AG08396 (cell line): ENCODE data around the gene RALGDS.

Source experiments
- DNase-seq: peaks from one replicate; pipeline ENCODE4 v3.0.0; 2012; ENCODE audit warnings: low spot score, mixed read lengths

The RALGDS gene

DNA sequence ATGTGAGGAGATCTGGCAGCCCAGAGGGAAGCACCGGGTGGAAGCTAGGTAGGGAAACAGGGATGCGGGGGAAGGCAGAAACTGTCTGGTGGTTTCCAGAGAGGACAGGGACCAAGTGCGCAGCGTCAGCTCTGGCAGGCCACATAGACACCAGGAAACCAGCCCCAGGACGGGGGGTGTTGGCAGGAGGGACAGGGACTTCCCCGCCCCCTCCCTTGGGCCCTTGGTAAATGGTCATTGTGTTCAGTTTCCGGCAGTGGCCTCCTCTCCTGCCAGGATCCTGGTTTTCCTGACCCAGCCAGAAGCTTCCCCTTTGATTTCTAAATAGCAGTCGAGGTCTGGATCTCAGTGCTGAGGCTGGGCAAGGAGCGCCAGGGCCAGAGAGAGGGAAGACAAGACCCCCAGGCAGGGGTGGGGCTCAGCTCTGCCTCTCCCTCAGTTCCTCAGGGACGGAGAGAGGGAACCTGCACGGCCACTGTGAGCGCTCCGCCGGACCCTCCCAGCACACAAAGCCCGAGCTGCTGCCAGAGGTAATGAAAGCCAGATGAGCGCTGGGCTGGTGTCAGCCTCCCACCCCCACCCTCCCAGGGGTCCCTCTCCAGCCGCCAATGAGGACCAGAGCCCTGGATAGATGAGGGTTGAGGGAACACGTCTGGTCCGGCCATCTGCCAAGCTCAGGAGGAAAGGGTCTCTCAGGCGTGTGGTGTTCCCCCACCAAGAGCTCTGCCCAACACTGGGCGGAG lies 1.8 kb downstream of the RALGDS start:
- DNase-seq, result no peak

DNA sequence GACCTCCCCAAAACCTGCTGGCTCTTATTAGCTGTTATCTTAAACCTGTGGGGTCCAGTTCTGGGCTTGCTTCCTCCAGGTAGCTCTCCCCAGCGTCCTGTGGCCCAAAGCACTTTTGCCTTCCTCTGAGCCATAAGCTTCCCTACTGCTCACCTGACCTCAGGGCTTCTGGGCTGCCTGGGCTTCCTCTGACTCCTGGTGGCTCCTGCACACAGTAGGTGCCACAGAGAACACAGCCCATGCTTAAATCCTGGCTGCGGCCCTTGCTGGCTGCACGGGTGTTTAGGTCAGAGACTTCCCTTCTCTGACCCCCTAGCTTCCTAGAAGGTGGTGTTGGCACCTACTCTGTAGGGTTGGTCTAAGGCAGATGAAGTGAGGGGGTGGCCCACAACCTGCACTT lies 2.5 kb downstream of the RALGDS start:
- DNase-seq, result no peak

DNA sequence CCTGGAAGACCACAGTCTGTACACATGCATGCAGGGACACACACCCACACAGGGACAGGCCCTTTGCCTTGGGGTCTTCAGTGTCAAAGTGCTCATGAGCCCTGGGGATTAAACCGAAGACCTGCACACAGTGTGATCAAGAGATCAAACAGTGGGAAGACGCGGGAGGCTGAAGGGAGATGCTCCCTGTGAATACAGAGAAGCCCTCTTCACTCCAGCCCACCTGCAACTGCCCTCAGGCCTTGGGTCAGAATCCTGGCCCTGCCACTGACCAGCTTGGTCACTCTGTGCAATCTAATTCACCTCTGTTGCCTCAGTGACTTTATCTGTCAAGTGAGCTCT lies 2.9 kb downstream of the RALGDS start:
- no peak for DNase-seq

DNA sequence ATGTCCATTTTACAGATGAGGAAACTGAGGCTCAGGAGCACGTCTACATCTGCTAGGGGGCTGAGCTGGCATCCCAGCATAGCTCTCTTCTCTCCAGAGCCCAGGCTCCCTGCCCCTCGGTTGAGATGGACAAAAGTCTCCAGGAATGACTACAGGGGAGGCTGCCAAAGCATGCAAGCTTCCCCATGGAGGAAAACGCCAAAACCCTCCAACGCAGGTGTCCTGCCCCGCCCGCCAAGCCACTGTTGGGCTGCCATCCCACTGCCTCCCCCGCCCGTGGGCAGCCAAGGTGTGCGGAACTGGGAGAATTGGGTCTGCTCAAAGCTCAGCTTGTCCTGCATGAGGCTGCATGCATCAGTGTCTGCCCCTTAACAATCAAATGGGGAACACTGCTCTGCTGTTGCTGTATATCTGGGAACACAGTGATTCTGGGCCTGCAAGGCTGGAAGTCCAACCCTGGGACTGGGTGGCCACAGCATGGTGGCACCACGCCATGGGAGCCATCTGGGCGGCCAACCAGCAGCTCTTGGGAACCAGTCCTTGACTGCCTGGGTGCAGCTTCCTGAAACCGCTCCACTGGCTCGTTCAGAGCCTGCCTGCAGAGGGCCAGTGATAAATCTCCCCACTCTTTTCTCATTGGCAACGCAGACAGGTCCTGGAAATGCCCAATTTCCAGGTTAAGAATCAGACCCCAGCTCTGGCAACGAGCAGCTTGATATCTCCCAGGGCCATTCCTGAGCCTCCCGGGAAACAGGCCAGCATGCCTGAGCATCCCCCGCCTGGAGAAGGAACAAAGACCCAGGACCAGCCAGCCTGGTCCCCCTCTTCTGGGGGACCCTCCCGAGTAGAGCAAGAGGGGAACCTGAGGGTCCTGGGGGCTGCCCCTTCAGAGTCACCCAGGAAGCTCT lies 3.5 kb downstream of the RALGDS start:
- DNase-seq, result no peak

DNA sequence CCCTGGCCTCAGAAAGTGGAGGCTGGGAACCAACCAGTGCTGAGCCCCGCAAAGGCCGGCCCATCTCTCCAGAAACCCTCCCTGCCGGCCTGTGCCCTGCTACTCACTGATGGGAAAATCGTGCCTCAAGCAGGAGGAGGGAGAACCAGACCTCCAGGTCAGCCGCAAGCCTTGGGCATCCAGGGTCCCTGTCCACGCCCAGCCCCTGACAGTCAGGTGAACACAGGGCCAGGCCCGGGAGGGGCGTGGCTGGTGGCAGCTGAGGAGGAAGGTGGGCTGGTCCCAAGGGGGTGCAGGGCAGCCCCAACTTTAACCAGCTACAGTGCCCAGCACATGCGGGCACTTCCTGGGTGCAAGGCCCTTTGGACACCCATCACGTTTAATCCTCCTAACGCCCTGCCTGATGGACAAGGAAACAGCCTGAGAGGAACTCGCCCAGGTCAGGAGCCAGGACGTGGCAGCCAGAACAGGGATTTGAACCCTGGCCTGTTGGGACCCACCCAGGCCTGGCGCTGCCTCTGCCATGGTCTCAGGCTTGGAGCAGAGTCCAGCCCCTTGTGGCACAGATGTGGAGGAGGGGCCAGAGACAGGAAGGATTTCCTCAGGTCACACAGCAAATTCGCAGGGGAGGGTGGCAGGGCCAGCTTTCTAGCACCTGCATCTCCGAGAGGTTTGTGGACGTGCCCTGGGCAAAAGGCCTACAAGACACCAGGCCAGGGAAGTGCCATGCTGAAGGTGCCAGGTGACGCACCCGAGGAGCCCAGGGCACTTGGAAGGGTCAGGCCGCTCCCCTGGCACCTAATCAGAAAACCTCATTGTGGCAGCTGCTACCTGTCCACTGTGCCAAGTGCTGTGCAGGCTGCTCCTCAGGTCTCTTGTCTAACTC lies 4.5 kb downstream of the RALGDS start:
- DNase-seq, result no peak

DNA sequence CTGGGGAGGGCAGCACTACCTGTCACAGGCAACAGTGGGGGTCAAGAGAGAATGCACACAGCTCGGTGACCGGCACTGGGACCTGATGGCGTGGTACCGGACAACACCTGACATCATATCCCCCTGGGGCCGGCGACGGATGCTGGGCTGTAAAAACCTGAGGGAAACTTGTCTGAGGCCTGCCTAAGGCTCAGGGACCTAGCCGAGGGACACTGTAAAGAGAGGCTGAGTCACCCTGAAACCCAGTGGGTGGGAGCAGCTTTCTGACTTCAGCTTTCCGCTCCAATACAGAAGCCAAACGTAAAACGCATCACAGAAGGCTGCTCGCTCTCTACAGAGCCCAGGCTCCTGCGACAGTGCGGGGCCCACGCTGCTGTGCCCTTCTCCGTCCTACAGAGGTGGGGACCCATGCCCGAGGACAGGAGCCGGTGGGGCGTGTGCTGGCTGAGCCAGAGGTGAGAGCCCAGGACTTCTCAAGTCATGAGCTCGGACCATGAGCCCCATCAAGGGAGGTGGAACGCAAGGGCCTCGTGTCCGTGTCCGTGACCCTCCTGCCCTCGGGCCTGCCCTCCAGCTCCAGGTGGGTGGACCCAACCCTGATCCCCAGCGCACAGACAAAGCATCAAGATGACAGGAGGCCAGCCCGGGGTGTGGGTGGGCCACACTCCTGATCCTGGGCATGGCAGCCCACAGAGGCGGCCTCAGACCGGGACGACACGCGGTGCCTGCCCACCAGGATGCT lies 5.3 kb downstream of the RALGDS start:
- DNase-seq, result no peak

DNA sequence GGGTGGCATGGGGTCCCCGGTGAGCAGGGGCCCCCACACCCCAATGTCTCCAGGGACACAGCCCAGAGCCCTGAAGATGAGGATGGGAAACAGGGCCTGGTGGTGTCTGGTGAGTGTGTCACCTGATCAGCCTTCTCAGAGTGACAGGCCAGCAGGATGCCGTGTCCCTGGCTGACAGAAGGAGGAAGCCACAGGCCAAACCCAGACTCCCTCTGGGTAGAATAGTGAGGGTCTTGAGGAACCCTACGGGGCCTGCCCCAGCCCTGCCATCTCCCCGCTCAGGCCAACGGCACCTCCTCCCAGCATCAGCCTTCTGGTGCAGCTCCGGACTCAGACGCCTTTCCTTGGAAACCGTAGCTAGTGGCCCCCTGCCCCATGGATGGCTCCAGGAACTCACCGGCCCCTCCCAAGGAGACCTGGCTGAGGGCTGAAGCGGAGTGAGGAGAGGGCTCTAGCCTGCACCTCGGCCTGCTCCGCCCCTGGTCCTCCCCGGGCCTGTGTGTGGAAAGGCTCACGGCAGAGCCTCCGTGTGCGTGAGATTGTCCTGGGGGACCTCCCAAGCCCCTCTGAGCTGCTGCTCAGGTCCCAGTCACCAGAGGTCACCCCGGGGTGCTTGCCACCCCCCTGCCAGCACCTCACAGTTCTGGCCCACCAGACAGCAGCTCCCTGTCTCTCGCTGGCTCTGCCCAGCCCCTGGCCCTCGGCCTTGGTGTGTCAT lies 6.0 kb downstream of the RALGDS start:
- DNase-seq, result no peak

DNA sequence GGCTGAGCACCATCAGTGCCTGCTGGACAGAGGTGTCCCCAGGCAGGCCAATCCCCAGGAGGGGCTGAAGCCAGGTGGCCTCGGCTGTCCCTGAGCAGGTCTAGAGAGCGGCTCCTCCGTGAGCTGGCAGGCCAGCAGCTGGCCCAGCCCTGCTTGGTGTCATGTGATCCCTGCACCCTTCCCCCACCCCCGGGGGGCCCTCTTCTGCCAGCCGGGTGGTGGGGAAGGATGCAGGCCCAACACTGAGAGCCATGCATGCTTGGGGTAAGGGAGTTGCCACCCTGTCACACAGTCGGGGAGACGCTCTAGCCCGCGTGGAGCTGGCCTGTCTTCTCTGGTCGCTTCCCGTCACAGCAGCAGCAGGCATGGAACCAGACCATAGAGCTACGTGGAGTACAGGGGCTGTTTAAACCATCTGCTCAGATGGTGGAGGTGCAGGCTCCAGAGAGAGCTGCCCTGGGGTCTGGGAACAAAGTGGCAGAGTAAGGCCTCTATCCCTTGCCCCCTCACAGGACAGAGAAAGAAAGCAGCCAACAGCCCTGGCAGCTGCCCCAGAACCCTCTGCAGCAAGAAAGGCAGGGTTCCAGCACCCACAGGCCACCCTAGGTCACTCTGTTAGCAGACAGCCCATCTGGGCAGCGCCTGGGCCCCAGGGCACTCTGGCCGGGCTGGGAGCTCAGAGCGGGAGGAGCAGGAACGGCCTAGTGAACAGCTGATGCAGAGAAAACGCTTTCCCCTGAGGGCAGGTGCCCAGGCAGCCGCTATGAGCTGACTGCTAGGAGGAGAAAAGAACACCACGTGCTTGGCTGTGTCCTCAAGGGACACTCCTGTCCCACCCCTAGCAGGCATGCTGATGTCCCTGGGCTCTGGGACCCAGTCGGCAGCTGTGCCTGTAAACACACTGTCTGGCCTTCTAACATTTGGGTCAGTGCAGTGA lies 6.8 kb downstream of the RALGDS start:
- no peak for DNase-seq

DNA sequence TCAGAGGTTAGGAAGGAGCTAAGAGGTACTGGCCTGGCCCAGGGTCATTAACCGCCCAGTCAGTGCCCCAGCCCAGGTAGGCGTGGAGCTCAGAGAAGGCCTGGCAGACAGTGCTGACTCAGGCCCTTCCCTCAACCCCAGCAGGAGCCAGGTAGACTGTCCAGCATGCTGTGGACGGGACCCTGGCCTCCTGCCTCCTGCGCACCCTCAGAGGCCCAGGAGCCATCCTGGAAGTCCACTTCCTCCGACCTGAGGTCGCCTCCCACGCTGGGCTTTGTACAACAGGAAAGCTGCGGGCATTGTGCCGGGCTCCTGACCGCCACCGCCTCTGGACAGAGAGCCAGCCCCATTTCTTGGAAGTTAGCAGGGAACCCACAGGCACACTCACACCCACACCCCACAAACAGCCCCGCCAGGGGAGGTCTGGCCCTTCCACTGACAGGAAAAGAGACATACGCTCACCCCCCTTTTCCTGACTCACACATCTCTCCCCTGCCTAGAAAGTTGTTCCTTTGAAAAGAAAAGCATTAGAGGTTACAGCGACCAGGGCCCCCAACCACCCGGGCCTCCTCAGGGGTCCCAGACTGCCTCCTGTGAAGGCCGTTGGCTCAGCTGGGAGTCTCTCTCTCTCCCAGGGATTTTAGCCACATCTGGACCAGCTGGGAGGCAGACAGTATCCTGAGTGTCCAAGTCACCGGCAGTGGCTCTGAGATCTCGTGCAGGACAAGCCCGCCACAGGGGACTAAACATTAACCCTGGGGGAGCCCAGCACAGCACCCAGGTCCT lies 7.7 kb downstream of the RALGDS start:
- DNase-seq, result no peak

DNA sequence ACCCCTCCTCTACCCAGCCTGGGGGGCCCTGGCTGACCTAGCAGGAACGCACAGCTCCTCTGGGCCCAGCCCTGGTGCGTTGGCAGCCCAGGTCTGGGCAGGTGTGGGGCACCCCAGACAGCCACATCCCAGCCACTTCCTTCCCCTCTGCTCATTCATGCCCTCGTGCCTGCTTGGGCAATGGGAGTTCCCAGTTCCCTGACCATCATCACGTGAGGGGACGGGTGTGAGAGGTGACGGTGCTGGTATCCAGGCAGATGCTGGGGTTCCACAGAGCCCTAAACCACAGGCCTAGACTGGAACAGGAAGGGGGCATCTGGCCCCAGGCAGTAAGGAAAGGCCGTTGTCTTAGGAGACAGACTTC lies 8.4 kb downstream of the RALGDS start:
- no peak for DNase-seq

DNA sequence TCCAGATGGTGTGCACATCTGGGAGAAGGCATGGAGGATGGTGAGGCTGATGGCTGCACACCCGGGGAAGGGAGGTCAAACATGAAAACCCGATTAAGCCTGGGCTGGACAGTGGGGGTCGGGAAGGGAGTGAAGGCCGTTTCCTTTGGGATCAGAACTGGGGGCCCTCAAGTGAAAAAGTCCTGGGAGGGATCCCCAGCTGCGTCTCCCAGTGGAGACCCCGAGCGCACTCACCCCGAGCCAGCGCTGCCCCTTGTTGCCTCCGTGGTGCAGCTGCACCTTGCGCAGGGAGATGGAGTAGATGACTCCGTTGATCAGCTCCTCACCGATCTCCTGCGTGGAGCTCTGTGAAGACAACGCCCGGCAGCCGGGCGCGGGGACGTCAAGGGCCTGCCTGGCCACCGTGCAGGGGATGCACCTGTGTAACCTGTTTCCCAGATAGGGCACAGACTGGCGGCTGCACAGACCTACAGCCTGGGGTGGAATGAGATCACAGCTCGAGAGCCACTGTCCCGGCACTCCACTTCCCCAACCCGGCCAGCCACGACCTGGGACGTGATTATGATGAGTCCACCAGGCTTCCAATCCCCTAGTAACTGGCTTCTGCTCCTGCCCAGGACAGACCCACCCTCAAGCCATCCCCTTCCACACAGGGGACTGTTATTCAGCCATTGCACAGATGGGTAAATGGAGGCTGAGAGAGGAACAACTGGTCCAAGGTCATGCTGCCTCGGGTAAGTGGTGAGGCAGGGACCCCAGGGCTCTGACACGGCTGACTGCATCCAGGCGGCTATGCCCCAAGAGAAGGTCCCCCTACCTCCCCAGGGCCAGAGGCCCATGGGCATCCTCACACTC lies 9.0 kb downstream of the RALGDS start:
- no peak for DNase-seq

DNA sequence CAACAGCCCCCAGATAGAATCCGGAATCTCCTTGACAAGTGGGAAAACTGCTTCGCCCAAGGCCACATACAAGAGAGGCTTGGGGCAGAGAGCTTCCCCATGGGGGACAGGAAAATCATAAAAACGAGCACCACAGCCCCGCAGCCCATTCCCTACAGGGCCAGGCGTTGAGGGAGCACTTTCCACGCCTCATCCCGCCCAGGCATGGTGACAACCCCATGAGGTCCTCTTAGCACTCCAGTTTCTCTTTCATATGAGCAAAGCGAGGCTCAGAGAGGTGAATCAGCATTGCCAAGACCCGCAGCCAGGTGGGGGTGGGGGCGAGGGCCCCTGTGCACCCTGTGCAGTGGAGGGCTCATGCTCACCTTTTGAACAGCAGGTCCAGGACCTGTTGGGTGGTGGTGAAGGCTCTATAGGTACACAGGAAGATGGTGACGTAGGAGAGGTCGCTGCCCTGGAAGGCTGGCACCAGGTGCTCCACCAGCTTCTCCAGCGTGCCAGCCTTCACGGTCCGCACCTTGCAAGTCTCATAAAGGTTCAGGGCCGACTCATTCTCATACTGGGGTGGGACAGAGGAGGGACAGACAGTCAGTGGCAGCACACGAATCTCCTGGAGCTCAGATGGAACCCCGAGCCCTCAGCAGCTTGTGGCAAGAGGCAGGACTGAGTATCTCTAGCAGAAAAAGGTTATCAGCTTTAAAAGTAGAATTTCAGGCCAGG lies 10.9 kb downstream of the RALGDS start:
- no peak for DNase-seq

DNA sequence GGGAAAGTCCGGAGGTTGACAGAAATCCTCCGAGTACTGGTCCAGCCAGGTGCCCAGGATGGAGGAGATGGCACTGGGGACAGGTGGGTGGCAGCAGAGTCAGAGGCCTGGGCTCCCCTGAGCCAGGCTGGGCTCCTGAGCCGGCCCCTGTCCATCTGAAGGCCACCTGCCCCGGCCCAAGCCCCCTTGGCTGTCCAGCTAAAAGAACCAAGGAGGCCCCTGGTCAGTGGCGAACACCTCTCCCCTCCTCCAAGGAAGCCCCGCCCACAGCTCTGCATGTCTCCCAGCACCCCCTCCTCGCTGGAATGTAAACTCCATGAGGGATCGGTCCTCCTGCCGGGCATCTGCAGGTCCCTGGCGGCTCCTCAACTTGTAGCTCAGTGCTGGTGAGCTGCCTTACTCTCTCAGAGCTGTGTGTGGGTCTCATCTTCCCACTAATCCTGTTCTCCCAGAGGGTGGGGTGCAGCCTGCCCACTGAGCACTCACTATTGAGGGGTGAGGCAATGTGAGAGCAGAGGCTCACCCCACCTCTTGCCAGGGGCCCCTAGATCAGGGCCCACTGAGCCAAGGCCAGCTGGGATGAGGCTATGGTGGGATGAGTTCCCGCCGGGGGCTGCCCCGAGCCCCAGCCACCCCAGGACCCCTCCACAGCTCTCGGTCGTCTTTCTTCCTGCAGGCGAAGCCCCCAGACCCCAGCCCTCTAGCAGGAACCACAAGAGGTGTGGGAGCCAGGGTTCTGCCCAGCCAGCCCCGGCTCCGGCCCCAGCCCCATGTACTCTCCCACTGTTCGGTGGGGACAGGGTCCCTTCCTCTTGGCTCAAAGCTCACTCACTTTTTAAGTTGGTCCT lies 12.0 kb downstream of the RALGDS start:
- DNase-seq, result no peak

DNA sequence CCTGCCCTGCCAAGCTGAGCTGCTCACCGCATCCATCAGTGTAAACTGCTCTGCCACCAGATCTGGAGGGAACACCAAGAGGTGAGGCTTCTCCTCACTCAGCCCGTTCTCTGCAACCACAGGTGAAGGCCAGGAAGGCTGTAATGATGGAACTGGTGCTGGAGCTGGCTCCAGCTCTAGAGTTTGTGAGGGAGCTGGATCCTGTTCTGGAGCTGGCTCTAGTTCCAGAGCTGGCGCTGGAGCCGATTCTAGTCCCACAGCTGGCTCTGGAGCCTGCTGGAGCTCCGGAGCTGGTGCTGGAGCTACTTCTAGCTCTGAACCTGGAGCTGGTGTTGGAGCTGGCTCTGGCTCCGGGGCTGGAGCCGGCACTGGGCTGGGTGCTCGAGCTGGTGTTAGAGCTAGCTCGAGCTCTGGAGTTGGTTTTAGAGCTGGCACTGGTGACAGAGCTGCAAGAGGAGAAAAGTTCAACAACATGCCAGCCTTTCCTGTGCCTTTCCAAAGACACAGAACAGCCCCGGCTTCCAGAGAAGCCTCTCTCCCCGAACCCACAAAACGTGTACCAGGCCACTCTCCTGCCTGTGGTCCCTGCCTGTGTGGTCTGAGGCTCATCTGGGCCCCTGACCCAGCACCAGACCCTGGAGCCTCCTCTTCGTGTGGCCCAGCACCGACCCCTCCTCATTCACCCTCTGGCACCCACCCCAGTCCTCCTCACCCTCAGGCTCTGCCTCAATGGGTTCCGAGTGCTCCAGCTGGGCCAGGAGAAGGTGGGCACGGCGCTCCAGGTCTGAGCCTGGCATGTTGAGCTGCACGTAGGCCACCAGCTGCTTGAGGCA lies 12.9 kb downstream of the RALGDS start:
- no peak for DNase-seq

DNA sequence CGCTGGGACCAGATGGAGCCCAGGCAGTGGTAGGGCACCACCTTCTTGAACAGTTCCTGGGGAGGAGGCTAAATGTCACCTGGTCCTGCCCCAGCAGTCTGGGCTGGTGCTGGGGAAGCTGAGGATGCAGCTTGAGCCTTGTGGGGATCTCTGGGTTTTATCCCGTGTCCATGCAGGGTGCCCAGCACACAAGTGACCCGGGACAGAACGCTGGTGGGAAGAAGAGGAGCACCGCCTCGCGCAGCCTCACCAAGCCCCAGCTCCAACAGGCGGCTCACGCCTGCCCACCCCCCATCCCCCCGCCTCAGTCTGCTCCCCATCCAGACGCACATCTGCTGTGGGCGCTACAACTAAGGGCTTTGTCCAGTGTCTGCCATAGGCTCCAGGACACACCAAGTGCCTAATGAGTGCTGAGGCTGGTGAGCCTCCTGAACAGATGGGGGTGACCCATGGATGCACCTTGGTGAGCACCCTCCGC lies 13.8 kb downstream of the RALGDS start:
- no peak for DNase-seq
